Measurements from ENCODE around the gene CYTH1. TPM values are rescaled to one million over a fixed set of nuclear protein-coding genes. Genes with fewer than 3 reads are reported as not detected.

CYTH1 gene
- total RNA-seq, 4 donors from 2014 or later, result 42.1 to 86.7 (median 67.5) TPM

DNA sequence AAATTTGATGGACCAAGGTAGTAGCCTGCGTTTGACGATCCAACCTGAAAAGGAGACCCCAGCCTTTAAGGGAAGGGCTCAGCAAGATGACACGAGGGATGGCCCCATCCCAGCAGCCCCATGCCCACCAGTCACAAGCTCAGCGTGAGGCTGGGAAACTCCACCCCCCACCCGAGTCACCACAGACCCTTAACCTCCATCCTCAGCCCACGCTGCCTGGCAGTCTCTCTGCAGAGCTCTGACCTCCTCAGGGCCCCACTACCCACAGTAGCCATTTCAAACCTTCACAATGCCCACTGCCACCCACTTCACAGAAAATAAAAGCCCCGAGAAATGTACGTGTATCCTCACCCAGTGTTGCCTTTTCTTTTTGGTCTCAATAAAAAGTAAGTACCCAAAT lies 39.9 kb upstream of the CYTH1 start:
- Histone ChIP-seq H3K4me3 (no peak overlapping the region), H3K36me3 (peaks cover 35 to 100% (median 35%) of the 10 kb centered on the region in 3 donors), H3K27me3 (no peaks in the 10 kb centered on the region), H3K4me1 (peaks cover 0 to 22% (median 0%) of the 10 kb centered on the region in 3 donors), H3K27ac (no peak overlapping the region), H3K9me3 (no peaks in the 10 kb centered on the region)
- 87 to 90% methylated on average over 6 to 8 of the region's 8 CpGs for WGBS, 2 donors
- DNase-seq, result no peak
- no peak for TF ChIP-seq POLR2A (IDR thresholded peaks at IDR 0.05)
- TF ChIP-seq, protein P1, sequence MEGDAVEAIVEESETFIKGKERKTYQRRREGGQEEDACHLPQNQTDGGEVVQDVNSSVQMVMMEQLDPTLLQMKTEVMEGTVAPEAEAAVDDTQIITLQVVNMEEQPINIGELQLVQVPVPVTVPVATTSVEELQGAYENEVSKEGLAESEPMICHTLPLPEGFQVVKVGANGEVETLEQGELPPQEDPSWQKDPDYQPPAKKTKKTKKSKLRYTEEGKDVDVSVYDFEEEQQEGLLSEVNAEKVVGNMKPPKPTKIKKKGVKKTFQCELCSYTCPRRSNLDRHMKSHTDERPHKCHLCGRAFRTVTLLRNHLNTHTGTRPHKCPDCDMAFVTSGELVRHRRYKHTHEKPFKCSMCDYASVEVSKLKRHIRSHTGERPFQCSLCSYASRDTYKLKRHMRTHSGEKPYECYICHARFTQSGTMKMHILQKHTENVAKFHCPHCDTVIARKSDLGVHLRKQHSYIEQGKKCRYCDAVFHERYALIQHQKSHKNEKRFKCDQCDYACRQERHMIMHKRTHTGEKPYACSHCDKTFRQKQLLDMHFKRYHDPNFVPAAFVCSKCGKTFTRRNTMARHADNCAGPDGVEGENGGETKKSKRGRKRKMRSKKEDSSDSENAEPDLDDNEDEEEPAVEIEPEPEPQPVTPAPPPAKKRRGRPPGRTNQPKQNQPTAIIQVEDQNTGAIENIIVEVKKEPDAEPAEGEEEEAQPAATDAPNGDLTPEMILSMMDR (IDR thresholded peaks at IDR 0.05), result no peak
- intact Hi-C loops (cut with DNase I), result no loop called here

DNA sequence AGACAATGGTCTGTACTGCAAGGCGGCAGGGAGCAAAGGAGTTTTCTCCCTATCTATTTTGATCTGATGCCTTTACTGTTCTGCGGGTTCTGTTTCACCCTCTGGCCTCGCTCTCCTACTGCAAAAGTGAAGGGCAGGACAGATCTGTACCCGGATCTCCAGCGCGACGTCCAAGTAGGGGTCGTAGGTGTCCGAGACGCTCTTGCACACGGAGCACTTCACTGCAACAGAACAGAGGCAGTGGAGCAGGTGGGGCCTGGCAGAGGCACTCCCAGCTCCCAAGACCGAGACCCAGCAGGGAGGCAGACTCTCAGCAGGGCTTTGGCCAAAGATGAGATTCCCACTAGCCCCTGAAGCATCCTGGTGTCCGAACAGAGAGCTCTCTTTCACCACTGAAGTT lies 38.8 kb upstream of the CYTH1 start:
- 90 to 93% methylated on average over 4 to 7 of the region's 13 CpGs for WGBS, 2 donors
- no peaks in the 10 kb centered on the region for H3K27me3 ChIP-seq
- H3K27ac ChIP-seq, result no peak overlapping the region
- TF ChIP-seq, protein P1 (IDR thresholded peaks at IDR 0.05), result no peak
- no peak for TF ChIP-seq POLR2A (IDR thresholded peaks at IDR 0.05)
- H3K4me3 ChIP-seq, result no peak overlapping the region
- no peak for DNase-seq
- intact Hi-C loops (cut with DNase I), result no loop called here
- peaks cover 35 to 100% (median 39%) of the 10 kb centered on the region in 3 donors for H3K36me3 ChIP-seq
- H3K9me3 ChIP-seq, result no peaks in the 10 kb centered on the region
- H3K4me1 ChIP-seq, result peaks cover 0 to 22% (median 0%) of the 10 kb centered on the region in 3 donors

DNA sequence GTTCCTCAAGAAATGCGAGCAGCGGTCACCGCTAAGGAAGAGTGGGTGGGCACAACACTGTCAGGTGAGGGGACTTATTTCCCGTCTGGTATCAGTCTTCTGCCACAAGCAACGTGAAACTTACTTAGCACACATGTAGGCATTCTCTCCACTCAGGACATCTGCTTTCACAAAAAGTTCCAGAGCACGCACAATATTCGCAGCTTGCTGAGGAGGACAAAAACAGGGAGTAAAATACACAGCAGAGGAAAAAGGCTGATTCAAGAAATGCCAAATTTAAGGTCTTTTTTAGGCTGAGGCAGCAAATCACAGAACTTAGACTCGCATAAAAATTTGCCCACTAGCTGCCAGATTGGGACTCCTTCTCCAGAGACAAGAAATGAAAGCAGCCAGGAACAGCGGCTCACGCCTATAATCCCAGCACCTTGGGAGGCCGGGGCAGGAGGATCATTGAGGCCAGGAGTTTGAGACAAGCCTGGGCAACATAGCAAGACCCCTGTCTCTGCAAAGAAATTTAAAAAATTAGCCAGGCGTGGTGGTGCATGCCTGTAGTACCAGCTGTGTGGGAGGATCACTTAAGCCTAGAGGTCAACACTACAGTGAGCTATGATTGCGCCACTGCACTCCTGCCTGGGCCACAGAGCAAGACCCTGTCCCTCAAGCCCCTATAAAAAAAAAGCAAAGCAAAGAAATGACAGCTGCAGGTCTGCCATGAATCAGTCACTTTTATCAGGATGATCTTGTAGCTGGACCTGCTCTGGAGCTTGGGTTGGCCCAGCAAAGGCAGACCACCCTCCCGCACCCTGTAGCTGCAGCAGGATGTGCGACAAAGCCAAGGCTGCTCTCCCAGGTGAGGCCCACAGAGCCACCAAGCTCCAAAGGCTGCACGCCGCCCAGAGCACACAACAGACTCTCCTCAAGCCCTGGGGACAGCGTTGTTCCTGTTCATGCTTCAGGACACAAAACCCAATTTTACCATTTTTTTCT lies 38.0 kb upstream of the CYTH1 start:
- WGBS, 2 donors, result 88 to 92% methylated on average over 14 to 15 of the region's 18 CpGs
- Histone ChIP-seq H3K27ac (peak overlapping the region in 3 of 4 donors; percentile 60 to 68 (median 68)), H3K36me3 (peaks cover 35 to 100% (median 44%) of the 10 kb centered on the region in 3 donors), H3K4me3 (no peak overlapping the region), H3K27me3 (no peaks in the 10 kb centered on the region), H3K9me3 (no peaks in the 10 kb centered on the region), H3K4me1 (peaks cover 0 to 22% (median 0%) of the 10 kb centered on the region in 3 donors)
- no peak for TF ChIP-seq POLR2A (IDR thresholded peaks at IDR 0.05)
- TF ChIP-seq, protein P1 (IDR thresholded peaks at IDR 0.05), result no peak
- DNase-seq, result no peak
- intact Hi-C loops (cut with DNase I), result no loop called here

DNA sequence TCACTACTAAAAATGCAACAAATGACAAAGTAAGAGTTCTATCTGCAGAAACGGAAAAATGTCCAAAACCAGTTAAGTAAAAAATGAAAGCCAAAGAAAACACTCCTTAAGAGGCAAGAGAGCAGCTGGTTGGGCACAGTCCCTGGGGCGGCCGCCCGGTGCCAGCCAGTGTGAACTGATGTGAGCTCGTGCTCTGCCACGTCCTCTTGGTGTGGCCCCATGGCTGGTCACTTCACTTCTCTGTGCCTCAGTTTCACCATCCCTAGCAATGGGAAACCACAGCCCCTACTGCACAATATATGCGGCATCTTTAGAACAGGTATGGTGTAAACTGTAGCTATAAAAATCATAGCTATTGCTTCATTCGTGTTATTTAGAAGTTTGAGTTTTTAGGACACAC lies 37.3 kb upstream of the CYTH1 start:
- no peak overlapping the region for H3K4me3 ChIP-seq
- WGBS, 2 donors, result 67 to 88% methylated on average over 6 to 8 of the region's 8 CpGs
- intact Hi-C loops (cut with DNase I), result no loop called here
- peak overlapping the region in 3 of 4 donors; percentile 60 to 68 (median 68) for H3K27ac ChIP-seq
- TF ChIP-seq POLR2A (IDR thresholded peaks at IDR 0.05), result no peak
- TF ChIP-seq, protein P1 (IDR thresholded peaks at IDR 0.05), result no peak
- peaks cover 0 to 22% (median 0%) of the 10 kb centered on the region in 3 donors for H3K4me1 ChIP-seq
- no peak for DNase-seq
- H3K36me3 ChIP-seq, result peaks cover 35 to 100% (median 51%) of the 10 kb centered on the region in 3 donors
- H3K9me3 ChIP-seq, result no peaks in the 10 kb centered on the region
- H3K27me3 ChIP-seq, result no peaks in the 10 kb centered on the region

DNA sequence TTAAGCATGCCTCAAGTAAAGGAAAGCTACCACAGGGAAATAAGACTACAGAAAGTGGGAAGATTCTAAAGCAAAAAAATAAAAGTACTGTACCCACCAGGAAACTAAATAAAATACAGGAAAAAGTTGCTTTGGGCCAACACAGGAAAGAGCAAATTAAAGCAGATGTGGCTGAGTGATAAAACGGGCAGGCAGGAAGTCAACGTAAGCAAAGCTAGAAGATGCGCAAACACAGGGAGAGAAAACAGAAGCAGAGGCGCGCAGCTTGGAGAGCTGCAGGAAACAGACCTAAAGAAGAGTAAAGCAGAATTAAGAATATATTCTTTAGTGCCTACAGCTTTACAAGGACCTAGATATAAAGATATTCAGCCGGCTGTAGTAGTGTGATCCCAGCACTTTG lies 36.9 kb upstream of the CYTH1 start:
- H3K27ac ChIP-seq, result peak overlapping the region in 3 of 4 donors; percentile 60 to 68 (median 68)
- H3K4me3 ChIP-seq, result no peak overlapping the region
- no peak for DNase-seq
- peaks cover 0 to 25% (median 0%) of the 10 kb centered on the region in 3 donors for H3K4me1 ChIP-seq
- H3K27me3 ChIP-seq, result no peaks in the 10 kb centered on the region
- peak in 1 of 4 donors; percentile 39 for TF ChIP-seq POLR2A (IDR thresholded peaks at IDR 0.05)
- TF ChIP-seq, protein P1 (IDR thresholded peaks at IDR 0.05), result no peak
- peaks cover 36 to 100% (median 55%) of the 10 kb centered on the region in 3 donors for H3K36me3 ChIP-seq
- no peaks in the 10 kb centered on the region for H3K9me3 ChIP-seq
- WGBS, 2 donors, result 56 to 62% methylated on average over 6 of the region's 6 CpGs
- intact Hi-C loops (cut with DNase I), result no loop called here
